GM19468 (cell line): Measurements from ENCODE around the gene FOXQ1.

ENCODE experiments used
- ATAC-seq: cut with Tn5 transposase; IDR thresholded peaks from one replicate; pipeline ENCODE4 v1.9.1; 2021; ENCODE audit warnings: mild to moderate bottlenecking, moderate library complexity, moderate number of reproducible peaks; ENCODE audit not compliant: unreplicated experiment; ENCODE audit errors: extremely low read depth

Gene FOXQ1, protein sequence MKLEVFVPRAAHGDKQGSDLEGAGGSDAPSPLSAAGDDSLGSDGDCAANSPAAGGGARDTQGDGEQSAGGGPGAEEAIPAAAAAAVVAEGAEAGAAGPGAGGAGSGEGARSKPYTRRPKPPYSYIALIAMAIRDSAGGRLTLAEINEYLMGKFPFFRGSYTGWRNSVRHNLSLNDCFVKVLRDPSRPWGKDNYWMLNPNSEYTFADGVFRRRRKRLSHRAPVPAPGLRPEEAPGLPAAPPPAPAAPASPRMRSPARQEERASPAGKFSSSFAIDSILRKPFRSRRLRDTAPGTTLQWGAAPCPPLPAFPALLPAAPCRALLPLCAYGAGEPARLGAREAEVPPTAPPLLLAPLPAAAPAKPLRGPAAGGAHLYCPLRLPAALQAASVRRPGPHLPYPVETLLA

GRCh38 chr6:1311400-1312202, at the start of gene FOXQ1:
Gene FOXQ1, plus strand, starts transcription at chr6:1312098. Its CDS starts 607 bp downstream, at chr6:1312705.
- ATAC-seq = no peak

GRCh38 chr6:1262704-1263038, 49.2 kb upstream of the FOXQ1 start:
- ATAC-seq = no peak

GRCh38 chr6:1263039-1263849, 48.7 kb upstream of the FOXQ1 start:
- no peak for ATAC-seq

DNA sequence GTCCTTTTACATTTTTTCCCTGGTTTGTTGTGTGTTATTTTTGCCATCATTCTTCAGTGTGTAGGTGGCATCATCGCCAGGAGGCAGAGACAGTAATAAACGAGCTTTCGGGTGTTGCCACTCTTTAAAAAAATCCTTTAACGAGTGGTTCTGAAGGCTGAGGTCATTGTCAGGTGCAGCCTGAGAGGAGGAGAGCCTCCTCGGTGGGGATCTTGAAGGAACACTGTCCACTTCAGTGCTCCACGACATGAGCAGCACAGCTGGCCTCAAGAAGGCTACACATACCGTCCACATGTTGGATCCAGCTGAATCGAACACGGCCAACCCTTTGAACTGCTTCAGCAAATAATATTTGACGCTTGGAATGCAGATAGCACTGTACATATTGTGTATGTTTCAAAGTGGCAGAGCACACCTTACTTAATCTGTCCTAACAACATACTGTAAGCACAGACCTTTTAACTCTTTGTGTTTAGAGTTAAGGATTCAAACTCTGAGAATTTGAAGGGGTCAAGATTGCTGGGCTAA, 48.0 kb upstream of the FOXQ1 start:
- ATAC-seq = no peak

- ATAC-seq = no peak
Measured at GRCh38 chr6:1264619-1265445, 47.1 kb upstream of the FOXQ1 start.

DNA sequence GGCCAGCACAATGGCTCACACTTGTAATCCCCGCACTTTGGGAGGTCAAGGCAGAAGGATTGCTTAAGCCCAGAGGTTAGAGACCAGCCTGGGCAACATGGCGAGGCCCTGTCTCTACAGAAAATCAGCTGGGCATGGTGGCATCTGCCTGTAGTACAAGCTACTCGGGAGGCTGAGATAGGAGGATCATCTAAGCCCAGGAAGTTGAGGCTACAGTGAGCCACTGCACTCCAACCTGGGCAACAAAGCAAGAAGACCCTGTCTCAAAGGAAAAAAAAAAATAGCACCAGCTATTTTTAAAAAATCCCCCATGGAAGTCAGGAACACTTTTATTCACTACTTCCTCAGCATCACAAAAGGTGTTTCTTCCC, 45.2 kb upstream of the FOXQ1 start:
- no peak for ATAC-seq

DNA sequence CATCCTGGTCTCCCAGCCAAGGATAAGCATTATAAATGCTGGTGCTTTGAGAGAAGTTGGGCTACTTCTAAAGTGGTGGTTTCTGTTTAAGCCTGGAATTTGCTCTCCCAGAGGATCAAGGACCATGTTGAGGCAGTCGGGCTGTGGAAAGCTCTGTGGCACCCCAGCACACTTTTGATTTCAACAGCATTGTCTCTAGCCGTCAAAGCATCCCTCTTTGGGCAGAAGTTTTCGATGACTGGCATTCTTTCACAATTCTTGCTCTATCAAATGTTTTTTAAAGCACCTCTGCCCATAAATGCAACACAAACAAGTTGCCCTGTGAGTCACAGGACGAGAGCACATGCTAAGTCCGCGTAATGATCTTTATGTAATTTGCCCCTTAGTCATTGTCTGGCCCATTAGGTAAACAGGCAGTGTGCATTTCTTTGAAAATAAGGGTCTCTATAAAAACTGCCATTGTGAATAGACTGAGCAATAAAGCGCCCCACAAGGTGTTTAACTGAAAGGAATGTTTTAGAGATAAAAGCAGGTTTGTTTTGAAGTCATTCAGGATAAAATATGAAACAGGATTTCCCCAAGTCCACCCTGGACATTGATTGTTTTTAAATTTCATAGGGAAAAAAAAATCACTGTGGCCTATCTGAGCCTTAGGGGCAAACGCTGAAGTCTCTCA, 44.7 kb upstream of the FOXQ1 start:
- no peak for ATAC-seq

DNA sequence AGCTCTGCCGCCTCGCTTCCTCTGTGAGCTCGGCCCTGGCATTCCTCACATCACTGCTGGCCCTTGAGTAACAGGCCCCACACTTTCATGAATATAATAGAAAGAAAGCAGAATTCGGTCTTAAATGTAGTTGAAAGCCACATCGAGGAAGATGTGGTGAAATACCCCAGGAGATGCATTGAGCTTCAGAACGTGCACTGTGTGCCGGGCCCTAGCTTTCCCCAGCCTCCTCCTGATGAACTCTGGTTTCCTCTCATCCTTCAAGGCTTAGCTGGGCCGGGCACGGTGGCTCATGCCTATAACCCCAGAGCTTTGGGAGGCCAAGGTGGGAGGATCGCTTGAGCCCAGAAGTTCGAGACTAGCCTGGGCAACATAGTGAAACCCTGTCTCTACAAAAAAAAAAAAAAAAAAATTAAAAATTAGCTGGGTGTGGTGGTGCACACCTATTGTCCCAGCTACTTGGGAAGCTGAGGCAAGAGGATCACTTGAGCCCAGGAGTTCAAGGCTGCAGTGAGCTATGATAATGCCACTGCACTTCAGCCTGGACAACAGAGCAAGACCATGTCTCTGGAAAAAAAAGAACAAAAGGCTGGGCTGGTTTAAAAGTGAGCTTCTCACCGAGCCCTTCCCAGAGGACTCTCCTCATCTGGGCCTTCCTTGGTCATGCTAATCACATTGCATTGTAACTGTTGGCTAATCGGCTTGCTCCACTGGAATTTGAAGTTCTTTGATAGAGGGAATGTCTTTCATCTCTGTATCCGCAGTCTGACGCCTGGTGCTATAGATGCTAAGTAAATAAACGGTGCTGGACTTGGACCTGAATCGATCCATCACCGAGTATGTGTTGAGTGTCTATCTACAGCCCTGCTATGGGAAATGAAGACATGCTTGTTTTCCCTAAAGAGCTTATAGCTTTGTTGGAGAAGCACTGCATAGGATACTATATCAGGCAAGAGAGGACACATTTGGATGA, 43.8 kb upstream of the FOXQ1 start:
- no peak for ATAC-seq

DNA sequence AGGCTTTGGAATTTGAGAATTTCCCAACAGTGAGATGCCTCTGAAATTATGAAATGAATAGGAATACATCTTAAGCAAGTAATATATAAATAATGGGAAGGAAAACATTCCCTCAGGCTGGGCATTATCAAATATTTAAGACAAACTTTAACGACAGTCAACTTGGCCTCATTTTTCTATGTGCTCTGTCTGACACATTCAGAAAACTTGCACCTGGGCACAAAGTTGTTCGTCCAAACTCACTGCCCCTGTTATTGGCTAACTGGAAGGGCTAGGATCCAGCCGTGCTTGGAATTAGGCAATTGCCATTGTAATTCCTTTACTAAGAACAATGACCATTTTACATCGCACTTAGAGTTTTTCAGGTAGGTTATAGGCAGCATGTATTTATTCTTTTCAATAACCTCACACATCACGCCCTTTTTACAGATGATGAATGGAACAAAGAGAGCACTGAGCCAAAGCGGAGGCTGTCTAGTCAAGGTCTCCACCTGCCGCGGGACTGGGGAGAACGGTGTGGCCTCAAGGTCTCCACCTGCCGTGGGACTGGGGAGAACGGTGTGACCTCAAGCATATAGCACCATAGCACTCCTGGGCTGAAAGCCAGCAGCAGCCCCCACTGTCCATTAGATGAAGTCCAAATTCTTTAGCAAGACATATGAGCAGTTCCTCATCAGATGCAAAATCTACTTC, 40.7 kb upstream of the FOXQ1 start:
- ATAC-seq = no peak

DNA sequence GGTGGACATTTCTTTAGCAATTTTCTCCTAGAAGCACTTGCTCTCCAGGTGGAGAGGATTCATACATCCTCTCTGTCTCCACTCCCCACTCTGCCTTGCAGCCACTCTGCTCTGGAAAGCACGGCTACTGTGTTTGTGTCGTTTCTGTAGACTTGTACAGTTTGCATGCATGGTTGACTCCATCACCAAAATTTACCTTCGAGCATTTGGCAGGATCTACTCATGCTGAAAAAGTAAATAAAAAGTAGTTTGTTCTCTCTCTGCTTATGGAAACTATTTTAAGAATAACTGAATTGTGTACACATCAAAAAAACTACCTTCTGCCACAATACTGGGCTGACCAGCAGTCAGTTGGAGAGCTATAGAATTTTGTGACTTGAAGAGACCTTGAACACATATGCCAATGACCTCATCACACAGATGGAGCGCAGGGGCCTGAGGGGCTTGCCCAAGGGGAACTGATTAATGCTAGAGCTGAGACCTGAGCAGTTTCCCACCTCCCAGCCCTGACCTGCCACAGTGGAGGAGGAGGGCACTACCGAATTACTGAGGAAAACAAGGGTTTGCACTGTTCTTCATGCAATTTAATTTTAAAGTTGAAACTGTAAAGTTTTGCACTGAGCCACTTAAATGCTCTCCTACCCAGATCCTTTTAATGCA, 33.7 kb upstream of the FOXQ1 start:
- ATAC-seq = no peak

GRCh38 chr6:1279065-1279464, 32.8 kb upstream of the FOXQ1 start:
- ATAC-seq = no peak

GRCh38 chr6:1280666-1281300, 31.1 kb upstream of the FOXQ1 start:
- no peak for ATAC-seq

DNA sequence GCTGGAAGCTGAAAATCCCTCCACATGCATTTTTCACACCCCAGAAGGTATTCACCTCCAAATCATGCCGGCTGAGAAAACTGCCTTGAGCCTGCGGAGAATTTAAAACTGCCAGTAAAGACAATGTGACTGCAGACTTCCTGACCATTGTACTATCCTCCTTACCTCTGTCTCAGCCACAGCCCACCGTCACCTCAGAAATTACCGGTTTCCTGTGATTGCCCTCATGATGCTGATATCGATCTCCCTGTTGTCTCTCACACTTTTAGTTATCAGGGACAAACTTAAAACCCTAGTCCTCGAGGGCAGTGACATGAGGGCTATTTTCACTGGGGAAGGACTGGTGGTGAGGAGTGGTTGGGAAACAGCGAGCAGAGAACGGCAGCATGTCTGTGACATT, 30.2 kb upstream of the FOXQ1 start:
- no peak for ATAC-seq

GRCh38 chr6:1283501-1283900, 28.4 kb upstream of the FOXQ1 start:
- no peak for ATAC-seq

DNA sequence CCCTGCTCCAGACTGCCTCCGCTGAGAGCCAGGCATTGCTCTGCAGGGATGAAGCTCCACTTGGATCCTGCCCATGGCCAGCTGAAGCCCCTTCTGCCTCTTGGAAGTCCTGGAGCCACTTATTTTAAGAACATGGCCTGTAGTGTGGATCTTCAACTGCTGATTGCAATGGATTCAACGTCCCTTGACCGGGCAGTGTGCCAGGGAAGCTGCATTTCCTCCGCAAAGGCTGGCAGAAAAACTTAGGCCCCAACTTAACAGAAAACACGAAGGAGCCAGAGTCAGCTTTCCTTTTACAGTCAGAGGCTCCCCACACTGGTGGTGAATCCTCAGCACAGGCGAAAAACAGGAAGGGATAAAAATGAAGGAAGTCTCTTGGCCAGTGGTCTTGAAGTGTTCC, 26.3 kb upstream of the FOXQ1 start:
- no peak for ATAC-seq

DNA sequence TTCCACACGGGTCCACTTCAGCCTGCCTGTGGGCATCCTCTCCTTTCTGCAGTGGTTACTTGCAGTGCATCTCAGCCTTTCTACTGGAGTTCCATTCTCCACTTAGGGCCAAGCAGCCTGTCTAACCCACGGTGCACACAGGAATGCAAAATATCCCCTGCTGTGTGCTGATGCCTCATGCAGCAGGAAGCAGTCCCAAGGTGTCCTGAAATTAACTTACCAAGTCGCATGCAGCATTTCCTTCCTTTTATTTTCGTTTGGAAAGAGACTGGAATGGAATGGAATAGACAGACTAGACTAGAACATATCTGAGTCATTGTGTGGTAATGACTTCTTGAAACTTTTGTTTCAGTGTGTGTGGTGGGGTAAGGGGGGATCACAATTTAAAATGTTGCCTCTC, 25.9 kb upstream of the FOXQ1 start:
- ATAC-seq = no peak
